H9 (cell line): Measurements from ENCODE around the gene LHPP. TPM values are rescaled to one million over a fixed set of nuclear protein-coding genes. Genes with fewer than 3 reads are reported as not detected.
A peak's percentile ranks its signal among the peaks of the same experiment; 100 is the strongest.

Experiments used
- DNase-seq: peaks from one replicate; pipeline ENCODE4 v3.0.0-alpha.2; 2017
- H2AFZ ChIP-seq: one replicate; pipeline ENCODE4 v1.6.1; 2013; ENCODE audit warnings: mild to moderate bottlenecking, low read length, control low read depth, moderate library complexity
- H2AK5ac ChIP-seq: 2 replicates; pipeline ENCODE4 v1.6.1; 2013; ENCODE audit warnings: low read length, control low read depth, mixed read lengths; ENCODE audit not compliant: insufficient read length
- H2BK120ac ChIP-seq: one replicate; pipeline ENCODE4 v1.6.1; 2013; ENCODE audit warnings: low read depth, mild to moderate bottlenecking, low read length, control low read depth, inconsistent platforms; ENCODE audit not compliant: poor library complexity, severe bottlenecking
- H2BK12ac ChIP-seq: 2 replicates; pipeline ENCODE4 v1.6.1; 2013; ENCODE audit warnings: low read length, control low read depth, mixed read lengths, low read depth; ENCODE audit not compliant: insufficient read length
- H2BK15ac ChIP-seq: 2 replicates; pipeline ENCODE4 v1.6.1; 2013; ENCODE audit warnings: low read depth, low read length, control low read depth
- H2BK20ac ChIP-seq: one replicate; pipeline ENCODE4 v1.6.1; 2013; ENCODE audit warnings: low read depth, mild to moderate bottlenecking, low read length, control low read depth, inconsistent platforms; ENCODE audit not compliant: poor library complexity, severe bottlenecking
- H2BK5ac ChIP-seq: 2 replicates; pipeline ENCODE4 v1.6.1; 2013; ENCODE audit warnings: low read length, control low read depth, mixed read lengths; ENCODE audit not compliant: insufficient read length
- H3K14ac ChIP-seq: 2 replicates; pipeline ENCODE4 v1.6.1; 2013; ENCODE audit warnings: low read length, control low read depth; ENCODE audit not compliant: insufficient read depth
- H3K18ac ChIP-seq: 2 replicates; pipeline ENCODE4 v1.6.1; 2013; ENCODE audit warnings: low read depth, mild to moderate bottlenecking, mixed read lengths, low read length, control low read depth; ENCODE audit not compliant: insufficient read length
- H3K23ac ChIP-seq: 2 replicates; pipeline ENCODE4 v1.6.1; 2013; ENCODE audit warnings: low read length, control low read depth, mixed read lengths, low read depth; ENCODE audit not compliant: insufficient read length
- H3K23me2 ChIP-seq: 2 replicates; pipeline ENCODE4 v1.6.1; 2013; ENCODE audit warnings: low read depth, mild to moderate bottlenecking, mixed read lengths, low read length, control low read depth; ENCODE audit not compliant: insufficient read length, poor library complexity, severe bottlenecking
- H3K27ac ChIP-seq: 2 replicates; pipeline ENCODE4 v1.5.1; 2013; ENCODE audit warnings: low read length, control low read depth, mixed read lengths, low read depth; ENCODE audit not compliant: insufficient read length
- H3K27me3 ChIP-seq: 2 replicates; pipeline ENCODE4 v1.6.1; 2013; ENCODE audit warnings: low read length, control low read depth, inconsistent platforms; ENCODE audit not compliant: insufficient read depth
- H3K4ac ChIP-seq: 2 replicates; pipeline ENCODE4 v1.6.1; 2013; ENCODE audit warnings: low read depth, mild to moderate bottlenecking, control low read depth, inconsistent platforms, low read length, moderate library complexity
- H3K4me1 ChIP-seq: 2 replicates; pipeline ENCODE4 v1.6.1; 2013; ENCODE audit warnings: low read length, control low read depth, inconsistent platforms; ENCODE audit not compliant: insufficient read depth
- H3K4me2 ChIP-seq: 2 replicates; pipeline ENCODE4 v1.6.1; 2013; ENCODE audit warnings: low read length, control low read depth, mixed read lengths; ENCODE audit not compliant: insufficient read length, insufficient read depth
- H3K56ac ChIP-seq: 2 replicates; pipeline ENCODE4 v1.6.1; 2013; ENCODE audit warnings: low read depth, mild to moderate bottlenecking, mixed read lengths, low read length, control low read depth; ENCODE audit not compliant: insufficient read length
- H3K79me1 ChIP-seq: 2 replicates; pipeline ENCODE4 v1.6.1; 2013; ENCODE audit warnings: low read depth, mild to moderate bottlenecking, moderate library complexity, low read length, control low read depth, inconsistent platforms; ENCODE audit not compliant: insufficient read depth, poor library complexity, severe bottlenecking
- H3K79me2 ChIP-seq: 2 replicates; pipeline ENCODE4 v1.6.1; 2013; ENCODE audit warnings: low read length, control low read depth, inconsistent platforms; ENCODE audit not compliant: insufficient read depth
- H3K9ac ChIP-seq: 2 replicates; pipeline ENCODE4 v1.6.1; 2013; ENCODE audit warnings: low read length, control low read depth, mixed read lengths; ENCODE audit not compliant: insufficient read length; ENCODE audit errors: extremely low read depth
- H3K9me3 ChIP-seq: one replicate; pipeline ENCODE4 v1.6.1; 2013; ENCODE audit warnings: low read depth, low read length, inconsistent platforms; ENCODE audit not compliant: control insufficient read depth
- H3T11ph ChIP-seq: one replicate; pipeline ENCODE4 v1.6.1; 2013; ENCODE audit warnings: mild to moderate bottlenecking, low read length, control low read depth, inconsistent platforms
- H4K20me1 ChIP-seq: one replicate; pipeline ENCODE4 v1.6.1; 2013; ENCODE audit not compliant: control insufficient read depth, insufficient read length, insufficient read depth
- H4K5ac ChIP-seq: 2 replicates; pipeline ENCODE4 v1.6.1; 2013; ENCODE audit warnings: low read depth, mild to moderate bottlenecking, mixed read lengths, low read length, control low read depth; ENCODE audit not compliant: insufficient read length
- H4K8ac ChIP-seq: replicated peaks from 2 replicates; pipeline ENCODE4 v1.6.1; 2013; ENCODE audit warnings: low read length, control low read depth, mixed read lengths, low read depth; ENCODE audit not compliant: insufficient read length
- H4K91ac ChIP-seq: 2 replicates; pipeline ENCODE4 v1.6.1; 2013; ENCODE audit warnings: low read depth, mild to moderate bottlenecking, moderate library complexity, mixed read lengths, low read length, control low read depth; ENCODE audit not compliant: insufficient read length
- H3K27ac Mint-ChIP-seq, 3 experiments: 2 replicates in 2 of 3; 3 replicates in 1 of 3; pipeline ENCODE4 v1.8.0; 2020 to 2021; ENCODE audit warnings: mixed read lengths in 3 of 3, mild to moderate bottlenecking in 1 of 3, moderate library complexity in 1 of 3
- H3K27me3 Mint-ChIP-seq: 2 replicates; pipeline ENCODE4 v1.8.0; 2021; ENCODE audit warnings: low read depth, mild to moderate bottlenecking, moderate library complexity, mixed read lengths
- H3K36me3 Mint-ChIP-seq, 3 experiments: 2 replicates in 2 of 3; 3 replicates in 1 of 3; pipeline ENCODE4 v1.8.0; 2020 to 2021; ENCODE audit warnings: low read depth in 3 of 3, mixed read lengths in 3 of 3; ENCODE audit not compliant: insufficient read depth in 1 of 3
- H3K4me1 Mint-ChIP-seq, 2 experiments: 2 replicates each; pipeline ENCODE4 v1.8.0; 2020; ENCODE audit warnings: mixed read lengths in 2 of 2
- H3K4me3 Mint-ChIP-seq, 2 experiments: 2 replicates in 1 of 2; 3 replicates in 1 of 2; pipeline ENCODE4 v1.8.0; 2020 to 2021; ENCODE audit warnings: mild to moderate bottlenecking in 2 of 2, mixed read lengths in 2 of 2, moderate library complexity in 1 of 2
- H3K9me3 Mint-ChIP-seq, 2 experiments: 2 replicates in 1 of 2; 3 replicates in 1 of 2; pipeline ENCODE4 v1.8.0; 2020; ENCODE audit warnings: mild to moderate bottlenecking in 2 of 2, mixed read lengths in 2 of 2, moderate library complexity in 1 of 2
- CTCF ChIP-seq: fragments of 200-600 bp; sonication (generic); conservative IDR thresholded peaks from 3 replicates; pipeline ENCODE4 v1.8.0; 2021; ENCODE audit warnings: antibody characterized with exemption, mild to moderate bottlenecking
- WGBS: extraction: QIAGEN DNeasy Blood & Tissue Kit; methylation state at CpG from one replicate; pipeline ENCODE4 v1.1.7; 2013; ENCODE audit warnings: missing lambda C conversion rate, low lambda C conversion rate, mixed read lengths; ENCODE audit not compliant: insufficient read length; ENCODE audit errors: extremely low coverage; 5-methylcytosine and 5-hydroxymethylcytosine counted together
- total RNA-seq: library from RNA; stranded (reverse); gene quantifications from 2 replicates; pipeline ENCODE4 v1.2.1, GENCODE V29; 2021

Gene LHPP
- total RNA-seq, 1 experiment from 2014 or later = 29.6 TPM

GRCh38 chr10:124517461-124517860 lies 55.8 kb downstream of the LHPP start:
- H3K27ac Mint-ChIP-seq = peak overlapping the region in 1 of 3 experiments; percentile 7; a peak in 3 of 7 replicates
- H3K4me1 Mint-ChIP-seq = peaks cover 15 to 18% of the 10 kb centered on the region in 2 experiments
- no peak overlapping the region for H3K4me3 Mint-ChIP-seq
- Histone ChIP-seq H4K91ac (no peak overlapping the region), H3K79me2 (no peaks in the 10 kb centered on the region), H2BK120ac (no peak overlapping the region), H2BK20ac (no peak overlapping the region), H3K4ac (no peak overlapping the region), H2AK5ac (no peak overlapping the region), H3K56ac (no peak overlapping the region), H3K4me2 (no peak overlapping the region), H3K14ac (no peak overlapping the region), H2BK5ac (no peak overlapping the region), H2BK12ac (no peak overlapping the region), H3K79me1 (no peaks in the 10 kb centered on the region), H3K9ac (no peak overlapping the region), H3T11ph (no peak overlapping the region), H4K5ac (no peak overlapping the region), H3K9me3 (no peaks in the 10 kb centered on the region), H2AFZ (no peak overlapping the region), H3K23ac (no peak overlapping the region), H4K8ac (no peak overlapping the region), H3K27ac (no peak overlapping the region), H3K23me2 (no peaks in the 10 kb centered on the region), H2BK15ac (no peak overlapping the region), H3K27me3 (no peaks in the 10 kb centered on the region), H3K4me1 (no peaks in the 10 kb centered on the region), H3K18ac (no peak overlapping the region), H4K20me1 (no peaks in the 10 kb centered on the region)
- WGBS = no CpG with 5 or more reads among the region's 6 CpGs
- no peak for TF ChIP-seq CTCF
- peaks cover 3% of the 10 kb centered on the region for H3K27me3 Mint-ChIP-seq
- H3K9me3 Mint-ChIP-seq = no peaks in the 10 kb centered on the region; a peak in 2 of 5 replicates
- peaks cover 2 to 14% (median 8%) of the 10 kb centered on the region in 3 experiments; a peak in 5 of 7 replicates for H3K36me3 Mint-ChIP-seq
- no peak for DNase-seq
